ENCODE measurements around the gene HYPK.

Gene HYPK

DNA sequence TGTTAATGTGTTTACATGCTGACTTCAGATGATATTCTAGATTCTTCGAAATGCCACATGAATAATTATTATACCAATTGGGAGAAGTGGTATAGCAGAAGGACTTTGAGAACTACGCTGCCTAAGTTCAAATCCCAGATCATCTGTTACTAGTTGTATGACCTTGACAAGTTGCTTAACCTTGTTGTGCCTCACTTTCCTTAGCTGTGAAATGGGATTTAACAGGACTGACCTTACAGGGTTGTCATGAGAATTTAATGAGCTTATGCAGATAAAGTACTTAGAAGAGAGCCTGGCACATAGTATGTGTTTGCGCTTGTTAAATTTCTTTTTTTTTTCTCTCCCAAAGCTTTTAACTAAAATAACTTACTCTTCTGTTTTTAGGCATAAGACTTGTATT, 50.9 kb downstream of the HYPK start:
- DNase-seq (ENCODE audit: low read depth) = no peak

DNA sequence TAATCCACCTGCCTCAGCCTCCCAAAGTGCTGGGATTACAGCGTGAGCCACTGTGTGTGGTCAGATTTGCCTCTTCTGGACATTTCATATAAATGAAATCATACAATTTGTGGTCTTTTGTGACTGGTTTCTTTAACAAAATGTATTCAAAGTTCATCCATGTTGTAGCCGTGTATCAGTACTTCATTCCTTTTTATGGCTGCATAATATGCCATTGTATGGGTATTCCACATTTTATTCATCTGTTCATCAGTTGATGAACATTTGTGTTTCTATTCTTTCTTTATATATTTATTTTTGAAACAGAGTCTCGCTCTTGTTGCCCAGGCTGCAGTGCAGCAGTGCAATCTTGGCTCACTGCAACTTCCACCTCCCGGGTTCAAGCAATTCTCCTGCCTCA, 52.2 kb downstream of the HYPK start:
- DNase-seq (ENCODE audit: low read depth) = no peak

All from activated T-helper 9 cell treated with anti-CD3 and anti-CD28 coated beads, Interleukin-2, amount 50 U/mL, for 16 hours (primary cell).